AG04449 (cell line): ENCODE measurements around the gene RPL36.

ENCODE experiments used
- CTCF ChIA-PET: fragments of 350-600 bp; formaldehyde crosslinking; extraction: SDS; loops from one replicate; lab custom pipeline; 2021; ENCODE audit warnings: antibody characterized with exemption; lab: Yijun Ruan, JAX
- POLR2A ChIA-PET: fragments of 400-600, 350-600 bp; formaldehyde crosslinking; extraction: SDS; loops from one replicate; lab custom pipeline; 2020; ENCODE audit warnings: antibody characterized with exemption, inconsistent platforms; lab: Yijun Ruan, JAX
- DNase-seq: peaks from one replicate; pipeline ENCODE4 v3.0.0-alpha.2; 2010; ENCODE audit warnings: low read depth, low spot score
- H3K4me3 ChIP-seq: 2 replicates; pipeline ENCODE4 v1.5.1; 2011; ENCODE audit warnings: low read depth, mild to moderate bottlenecking, control low read depth, low read length
- TF ChIP-seq, protein P1 (sequence below): IDR thresholded peaks from one replicate; pipeline ENCODE4 v1.5.1; 2011; ENCODE audit warnings: mild to moderate bottlenecking, moderate library complexity, low read length, control low read depth, inconsistent platforms; ENCODE audit not compliant: insufficient read depth; ENCODE audit errors: missing control alignments

Gene RPL36

DNA sequence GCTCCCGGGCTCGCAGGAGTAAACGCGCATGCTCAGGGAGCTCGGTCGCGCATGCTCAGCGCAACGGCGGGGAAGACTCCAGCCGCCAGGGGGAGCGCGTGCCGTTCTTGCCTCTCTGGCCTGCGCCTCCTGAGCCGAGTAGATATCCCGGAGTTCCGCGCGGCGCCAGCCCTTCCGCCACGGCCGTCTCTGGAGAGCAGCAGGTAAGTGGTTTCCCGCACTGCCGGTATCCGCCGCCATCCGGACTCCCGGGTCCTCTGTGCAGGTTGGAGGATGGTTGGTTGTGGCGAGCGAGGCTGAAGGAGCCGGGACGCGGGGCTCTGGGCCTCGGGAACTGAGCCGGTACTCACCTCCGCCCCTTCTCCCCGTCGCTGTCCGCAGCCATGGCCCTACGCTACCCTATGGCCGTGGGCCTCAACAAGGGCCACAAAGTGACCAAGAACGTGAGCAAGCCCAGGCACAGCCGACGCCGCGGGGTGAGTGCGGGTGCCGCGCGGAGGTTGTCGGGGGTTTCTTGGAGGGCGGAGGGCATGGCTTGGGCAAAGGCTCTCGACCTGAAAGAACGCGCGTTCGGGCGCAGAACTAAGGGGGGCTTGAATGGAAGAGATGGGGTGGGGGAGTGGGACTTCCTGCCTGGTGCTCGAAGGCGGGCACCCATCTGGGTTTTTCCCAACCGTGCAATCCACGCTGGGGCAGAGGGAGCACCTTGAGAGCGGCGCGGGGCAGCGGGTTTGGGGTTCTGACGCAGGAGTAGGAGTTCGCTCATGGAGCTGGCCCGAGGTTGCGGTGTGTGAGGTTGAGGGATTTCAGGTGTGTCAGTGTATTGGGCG is at the start of gene RPL36:
RPL36 (plus strand) TSS at position 171 of the 830 bp plus-strand sequence; CDS start at position 384, 213 bp downstream.
- H3K4me3 ChIP-seq: peak within 1 kb of the TSS; percentile 98
- POLR2A ChIA-PET: interaction anchor here (0.6 to 2.7 kb wide), 18 partner anchors 8 to 142 kb away, joined by 3 to 19 read pairs (median 4); partner anchors contain the start of genes CATSPERD, LONP1, SAFB and SAFB2
- TF ChIP-seq, protein P1, sequence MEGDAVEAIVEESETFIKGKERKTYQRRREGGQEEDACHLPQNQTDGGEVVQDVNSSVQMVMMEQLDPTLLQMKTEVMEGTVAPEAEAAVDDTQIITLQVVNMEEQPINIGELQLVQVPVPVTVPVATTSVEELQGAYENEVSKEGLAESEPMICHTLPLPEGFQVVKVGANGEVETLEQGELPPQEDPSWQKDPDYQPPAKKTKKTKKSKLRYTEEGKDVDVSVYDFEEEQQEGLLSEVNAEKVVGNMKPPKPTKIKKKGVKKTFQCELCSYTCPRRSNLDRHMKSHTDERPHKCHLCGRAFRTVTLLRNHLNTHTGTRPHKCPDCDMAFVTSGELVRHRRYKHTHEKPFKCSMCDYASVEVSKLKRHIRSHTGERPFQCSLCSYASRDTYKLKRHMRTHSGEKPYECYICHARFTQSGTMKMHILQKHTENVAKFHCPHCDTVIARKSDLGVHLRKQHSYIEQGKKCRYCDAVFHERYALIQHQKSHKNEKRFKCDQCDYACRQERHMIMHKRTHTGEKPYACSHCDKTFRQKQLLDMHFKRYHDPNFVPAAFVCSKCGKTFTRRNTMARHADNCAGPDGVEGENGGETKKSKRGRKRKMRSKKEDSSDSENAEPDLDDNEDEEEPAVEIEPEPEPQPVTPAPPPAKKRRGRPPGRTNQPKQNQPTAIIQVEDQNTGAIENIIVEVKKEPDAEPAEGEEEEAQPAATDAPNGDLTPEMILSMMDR: peak; percentile 99
- CTCF ChIA-PET: interaction anchor here (0.6 to 5.3 kb wide), 27 partner anchors 8 to 114 kb away, joined by 3 to 58 read pairs (median 4); partner anchors contain the start of genes CATSPERD, HSD11B1L and LONP1
- DNase-seq: peak; percentile 57

DNA sequence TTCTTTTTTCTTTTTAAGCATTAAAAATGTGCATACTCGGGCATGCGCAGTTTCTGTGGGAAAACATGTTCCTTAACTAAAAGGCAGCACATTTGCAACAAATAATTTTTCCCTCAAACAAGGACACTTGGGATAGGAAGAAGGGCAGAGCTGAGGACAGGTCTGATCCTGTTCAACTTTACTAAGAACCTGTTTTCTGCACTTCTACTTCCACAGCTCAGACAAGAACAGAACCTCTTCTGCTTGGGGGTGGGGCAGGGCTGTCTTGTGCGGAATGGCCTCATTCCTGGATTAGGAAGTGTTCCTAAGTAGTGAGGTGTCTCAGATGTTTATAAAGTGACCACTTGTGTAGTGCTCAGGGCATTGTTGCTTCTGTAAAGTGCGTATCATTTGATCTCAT is 48.9 kb upstream of the RPL36 start:
- POLR2A ChIA-PET: no interaction called here
- CTCF ChIA-PET: no interaction called here
- H3K4me3 ChIP-seq: no peak overlapping the region
- TF ChIP-seq, protein P1: no peak
- no peak for DNase-seq

DNA sequence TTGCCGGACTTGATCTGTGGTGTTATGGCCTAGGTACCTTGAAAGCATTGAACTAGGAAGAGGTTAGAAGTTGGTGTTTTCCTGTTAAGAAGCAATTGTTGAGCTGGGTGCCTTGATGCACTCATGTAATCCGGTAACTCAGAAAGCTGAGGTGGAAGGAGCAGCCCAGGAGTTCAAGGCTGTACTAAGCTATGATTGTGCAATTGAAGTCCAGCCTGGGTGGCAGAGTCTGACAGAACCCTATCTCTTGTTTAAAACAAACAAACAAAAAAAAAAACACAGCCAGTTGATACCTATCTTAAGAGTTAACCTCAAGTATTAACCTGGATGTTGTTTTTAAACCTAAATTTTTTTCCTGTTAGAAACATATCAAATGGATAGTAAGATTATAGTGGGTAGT is 47.9 kb upstream of the RPL36 start:
- no peak for DNase-seq
- TF ChIP-seq, protein P1: no peak
- ChIA-PET CTCF (no interaction called here), POLR2A (no interaction called here)
- no peak overlapping the region for H3K4me3 ChIP-seq

DNA sequence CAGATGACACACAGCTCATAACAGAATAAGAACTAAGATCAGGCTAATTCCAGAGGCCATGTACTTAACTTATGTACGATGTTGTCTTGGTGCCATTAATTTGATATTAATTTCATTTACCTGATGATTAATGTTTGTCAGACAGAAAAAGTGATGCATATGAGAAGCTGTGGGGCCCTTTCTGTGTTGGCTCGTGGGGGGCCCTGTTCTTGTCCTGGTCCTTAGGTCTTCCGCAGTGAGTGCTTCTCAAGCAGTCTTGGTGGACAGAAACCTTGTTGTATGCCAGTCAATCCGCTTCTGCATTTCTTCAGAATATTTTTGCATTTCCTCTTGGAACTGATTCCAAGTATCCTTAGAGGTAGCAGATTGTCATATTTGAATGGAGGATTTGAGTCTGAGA is 47.0 kb upstream of the RPL36 start:
- TF ChIP-seq, protein P1: no peak
- H3K4me3 ChIP-seq: no peak overlapping the region
- ChIA-PET CTCF (no interaction called here), POLR2A (no interaction called here)
- no peak for DNase-seq

DNA sequence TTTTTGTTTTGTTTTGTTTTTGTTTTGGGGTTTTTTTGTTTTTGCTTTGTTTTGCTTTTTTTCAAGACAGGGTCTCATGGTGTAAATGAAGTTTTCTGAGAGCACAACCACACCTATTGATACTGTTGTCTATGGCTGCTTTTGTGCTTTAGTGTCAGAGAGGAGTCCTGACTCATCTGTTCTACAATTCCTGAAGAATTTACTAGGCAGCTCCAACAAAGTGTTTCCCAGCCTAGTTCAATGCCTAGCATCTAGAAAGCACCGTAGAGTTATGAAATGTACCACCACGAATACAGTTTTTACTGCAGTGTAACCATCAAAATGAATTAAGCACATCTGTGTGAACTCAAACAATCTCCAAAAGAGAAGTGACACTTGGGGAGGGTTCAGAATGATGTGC is 46.1 kb upstream of the RPL36 start:
- ChIA-PET CTCF (no interaction called here), POLR2A (interaction anchor here (0.6 kb wide), 1 partner anchor 16 kb away, joined by 3 read pairs; no protein-coding TSS in a partner anchor)
- H3K4me3 ChIP-seq: no peak overlapping the region
- no peak for DNase-seq
- TF ChIP-seq, protein P1: no peak

DNA sequence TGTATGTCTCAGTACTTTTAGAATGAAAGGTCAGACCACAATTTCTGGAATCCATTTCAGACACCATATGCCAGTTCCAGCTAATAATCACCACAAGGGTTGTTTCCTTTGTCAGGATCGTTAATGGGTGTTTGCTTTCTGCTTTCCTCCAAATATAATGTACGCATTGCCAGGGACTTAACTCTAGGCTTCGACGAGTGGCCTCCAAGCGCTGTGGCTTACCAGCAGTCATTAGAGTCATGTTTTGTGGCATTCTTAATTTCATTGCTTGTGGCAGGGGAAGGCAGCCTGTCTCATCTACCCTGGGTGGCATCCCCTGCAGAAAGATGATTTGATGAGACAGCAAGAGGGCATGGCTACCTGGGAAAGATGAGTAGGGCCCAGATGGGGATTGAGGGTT is 44.7 kb upstream of the RPL36 start:
- TF ChIP-seq, protein P1: no peak

More for the DNA sequence above, 44.7 kb upstream of the RPL36 start:
- CTCF ChIA-PET: no interaction called here
- POLR2A ChIA-PET: no interaction called here
- H3K4me3 ChIP-seq: no peak overlapping the region
- no peak for DNase-seq
